H1 (cell line): ENCODE measurements around the gene ZNF44. TPM values are rescaled to one million over a fixed set of nuclear protein-coding genes. Genes with fewer than 3 reads are reported as not detected.

Experiments
- FOSL1 ChIP-seq: IDR thresholded peaks from 2 replicates; pipeline ENCODE4 v1.6.1; 2011; ENCODE audit warnings: mild to moderate bottlenecking, low read depth, low read length, moderate library complexity; ENCODE audit not compliant: insufficient read depth
- KDM5A ChIP-seq: fragments of 200-600 bp; IDR thresholded peaks from 2 replicates; pipeline ENCODE4 v1.7.1; 2012; ENCODE audit warnings: mild to moderate bottlenecking, low read length, inconsistent platforms, mixed read lengths
- MAFK ChIP-seq: IDR thresholded peaks from 2 replicates; pipeline ENCODE4 v1.6.1; 2012; ENCODE audit warnings: low read depth, mild to moderate bottlenecking, improper control_type of control experiment, low read length
- TBP ChIP-seq: IDR thresholded peaks from 2 replicates; pipeline ENCODE4 v1.6.1; 2011; ENCODE audit warnings: low read depth, low read length, improper control_type of control experiment
- TCF12 ChIP-seq: IDR thresholded peaks from 2 replicates; pipeline ENCODE4 v1.6.1; 2011; ENCODE audit warnings: low read depth, mild to moderate bottlenecking, low read length
- polyA plus RNA-seq, 7 experiments: library from polyadenylated mRNA; depleted of rRNA in 3 of 7; stranded (reverse) in 5 of 7; unstranded in 2 of 7; fragments of >200 nt in 5 of 7; fragments of 200-250 nt in 2 of 7; gene quantifications; 1 replicate in 5 of 7; 2 replicates in 1 of 7; 4 replicates in 1 of 7; pipeline versions ENCODE4 v1.2.1 to v1.2.3, GENCODE V29; 2011 to 2013; ENCODE audit warnings: missing spikeins in 2 of 7, mixed read lengths in 2 of 7
- total RNA-seq: library from RNA; stranded (reverse); fragmentation: NEBNext Ultra II Directional; extraction: Animal tissue kit (Norgen Biotek cat#: 25700); gene quantifications from 2 replicates; pipeline ENCODE4 v1.2.1, GENCODE V29; 2021
- TF ChIP-seq, protein P1 (sequence below): fragments of 300-600 bp; sonication (generic); IDR thresholded peaks from 2 replicates; pipeline ENCODE4 v1.7.1; 2012; ENCODE audit warnings: low read length, moderate library complexity, mild to moderate bottlenecking, inconsistent platforms; ENCODE audit not compliant: insufficient replicate concordance

Gene ZNF44
- total and polyA plus RNA-seq, 2 of the 8 experiments (the other 6 are each of a cell fraction or from before 2014, with no cell fraction given), result 1.3 to 2.8 TPM

DNA sequence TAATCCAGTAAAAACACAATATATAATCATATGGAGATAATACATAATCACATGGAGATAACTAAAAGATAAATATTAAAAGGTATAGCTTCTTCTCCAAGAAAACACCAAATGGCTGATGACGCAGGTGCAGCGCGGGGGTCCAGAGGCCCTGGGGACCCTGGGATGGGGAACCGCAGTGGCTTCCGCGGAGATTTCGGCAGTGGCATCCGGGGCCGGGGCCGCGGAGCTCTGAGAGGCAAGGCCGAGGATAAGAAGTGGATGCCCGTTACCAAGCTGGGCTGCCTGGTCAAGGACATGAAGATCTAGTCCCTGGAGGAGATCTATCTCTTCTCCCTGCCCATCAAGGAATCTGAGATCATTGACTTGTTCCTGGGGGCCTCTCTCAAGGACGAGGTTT lies 10.5 kb downstream of the ZNF44 start (continued):
- TF ChIP-seq, protein P1, sequence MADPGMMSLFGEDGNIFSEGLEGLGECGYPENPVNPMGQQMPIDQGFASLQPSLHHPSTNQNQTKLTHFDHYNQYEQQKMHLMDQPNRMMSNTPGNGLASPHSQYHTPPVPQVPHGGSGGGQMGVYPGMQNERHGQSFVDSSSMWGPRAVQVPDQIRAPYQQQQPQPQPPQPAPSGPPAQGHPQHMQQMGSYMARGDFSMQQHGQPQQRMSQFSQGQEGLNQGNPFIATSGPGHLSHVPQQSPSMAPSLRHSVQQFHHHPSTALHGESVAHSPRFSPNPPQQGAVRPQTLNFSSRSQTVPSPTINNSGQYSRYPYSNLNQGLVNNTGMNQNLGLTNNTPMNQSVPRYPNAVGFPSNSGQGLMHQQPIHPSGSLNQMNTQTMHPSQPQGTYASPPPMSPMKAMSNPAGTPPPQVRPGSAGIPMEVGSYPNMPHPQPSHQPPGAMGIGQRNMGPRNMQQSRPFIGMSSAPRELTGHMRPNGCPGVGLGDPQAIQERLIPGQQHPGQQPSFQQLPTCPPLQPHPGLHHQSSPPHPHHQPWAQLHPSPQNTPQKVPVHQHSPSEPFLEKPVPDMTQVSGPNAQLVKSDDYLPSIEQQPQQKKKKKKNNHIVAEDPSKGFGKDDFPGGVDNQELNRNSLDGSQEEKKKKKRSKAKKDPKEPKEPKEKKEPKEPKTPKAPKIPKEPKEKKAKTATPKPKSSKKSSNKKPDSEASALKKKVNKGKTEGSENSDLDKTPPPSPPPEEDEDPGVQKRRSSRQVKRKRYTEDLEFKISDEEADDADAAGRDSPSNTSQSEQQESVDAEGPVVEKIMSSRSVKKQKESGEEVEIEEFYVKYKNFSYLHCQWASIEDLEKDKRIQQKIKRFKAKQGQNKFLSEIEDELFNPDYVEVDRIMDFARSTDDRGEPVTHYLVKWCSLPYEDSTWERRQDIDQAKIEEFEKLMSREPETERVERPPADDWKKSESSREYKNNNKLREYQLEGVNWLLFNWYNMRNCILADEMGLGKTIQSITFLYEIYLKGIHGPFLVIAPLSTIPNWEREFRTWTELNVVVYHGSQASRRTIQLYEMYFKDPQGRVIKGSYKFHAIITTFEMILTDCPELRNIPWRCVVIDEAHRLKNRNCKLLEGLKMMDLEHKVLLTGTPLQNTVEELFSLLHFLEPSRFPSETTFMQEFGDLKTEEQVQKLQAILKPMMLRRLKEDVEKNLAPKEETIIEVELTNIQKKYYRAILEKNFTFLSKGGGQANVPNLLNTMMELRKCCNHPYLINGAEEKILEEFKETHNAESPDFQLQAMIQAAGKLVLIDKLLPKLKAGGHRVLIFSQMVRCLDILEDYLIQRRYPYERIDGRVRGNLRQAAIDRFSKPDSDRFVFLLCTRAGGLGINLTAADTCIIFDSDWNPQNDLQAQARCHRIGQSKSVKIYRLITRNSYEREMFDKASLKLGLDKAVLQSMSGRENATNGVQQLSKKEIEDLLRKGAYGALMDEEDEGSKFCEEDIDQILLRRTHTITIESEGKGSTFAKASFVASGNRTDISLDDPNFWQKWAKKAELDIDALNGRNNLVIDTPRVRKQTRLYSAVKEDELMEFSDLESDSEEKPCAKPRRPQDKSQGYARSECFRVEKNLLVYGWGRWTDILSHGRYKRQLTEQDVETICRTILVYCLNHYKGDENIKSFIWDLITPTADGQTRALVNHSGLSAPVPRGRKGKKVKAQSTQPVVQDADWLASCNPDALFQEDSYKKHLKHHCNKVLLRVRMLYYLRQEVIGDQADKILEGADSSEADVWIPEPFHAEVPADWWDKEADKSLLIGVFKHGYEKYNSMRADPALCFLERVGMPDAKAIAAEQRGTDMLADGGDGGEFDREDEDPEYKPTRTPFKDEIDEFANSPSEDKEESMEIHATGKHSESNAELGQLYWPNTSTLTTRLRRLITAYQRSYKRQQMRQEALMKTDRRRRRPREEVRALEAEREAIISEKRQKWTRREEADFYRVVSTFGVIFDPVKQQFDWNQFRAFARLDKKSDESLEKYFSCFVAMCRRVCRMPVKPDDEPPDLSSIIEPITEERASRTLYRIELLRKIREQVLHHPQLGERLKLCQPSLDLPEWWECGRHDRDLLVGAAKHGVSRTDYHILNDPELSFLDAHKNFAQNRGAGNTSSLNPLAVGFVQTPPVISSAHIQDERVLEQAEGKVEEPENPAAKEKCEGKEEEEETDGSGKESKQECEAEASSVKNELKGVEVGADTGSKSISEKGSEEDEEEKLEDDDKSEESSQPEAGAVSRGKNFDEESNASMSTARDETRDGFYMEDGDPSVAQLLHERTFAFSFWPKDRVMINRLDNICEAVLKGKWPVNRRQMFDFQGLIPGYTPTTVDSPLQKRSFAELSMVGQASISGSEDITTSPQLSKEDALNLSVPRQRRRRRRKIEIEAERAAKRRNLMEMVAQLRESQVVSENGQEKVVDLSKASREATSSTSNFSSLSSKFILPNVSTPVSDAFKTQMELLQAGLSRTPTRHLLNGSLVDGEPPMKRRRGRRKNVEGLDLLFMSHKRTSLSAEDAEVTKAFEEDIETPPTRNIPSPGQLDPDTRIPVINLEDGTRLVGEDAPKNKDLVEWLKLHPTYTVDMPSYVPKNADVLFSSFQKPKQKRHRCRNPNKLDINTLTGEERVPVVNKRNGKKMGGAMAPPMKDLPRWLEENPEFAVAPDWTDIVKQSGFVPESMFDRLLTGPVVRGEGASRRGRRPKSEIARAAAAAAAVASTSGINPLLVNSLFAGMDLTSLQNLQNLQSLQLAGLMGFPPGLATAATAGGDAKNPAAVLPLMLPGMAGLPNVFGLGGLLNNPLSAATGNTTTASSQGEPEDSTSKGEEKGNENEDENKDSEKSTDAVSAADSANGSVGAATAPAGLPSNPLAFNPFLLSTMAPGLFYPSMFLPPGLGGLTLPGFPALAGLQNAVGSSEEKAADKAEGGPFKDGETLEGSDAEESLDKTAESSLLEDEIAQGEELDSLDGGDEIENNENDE, result no peak
- TF ChIP-seq FOSL1, result no peak
- TF ChIP-seq KDM5A, result no peak
- no peak for TF ChIP-seq TCF12
- TF ChIP-seq MAFK, result no peak
- TF ChIP-seq TBP, result no peak
